Gastroesophageal sphincter (tissue), 4 donors: Measurements from ENCODE around the gene ARHGAP26. TPM values are rescaled to one million over a fixed set of nuclear protein-coding genes. Genes with fewer than 3 reads are reported as not detected.

Experiments used
- ATAC-seq: fragments of 150-250 bp; one replicate; pipeline ENCODE4 v1.9.1; 2016; ENCODE audit warnings: mild to moderate bottlenecking, moderate library complexity
- H3K27ac ChIP-seq, 4 donors: fragments of 200-600 bp; sonication (generic) in 3 of 4; 1 replicate in 3 of 4; 2 replicates in 1 of 4; pipeline ENCODE4 v1.5.1; 2016 to 2019
- H3K27me3 ChIP-seq: fragments of 200-600 bp; sonication (generic); one replicate; pipeline ENCODE4 v1.5.1; 2019
- H3K36me3 ChIP-seq, 2 donors: fragments of 200-600 bp; sonication (generic); one replicate each; pipeline ENCODE4 v1.5.1; 2019; ENCODE audit warnings: control low read depth in 1 of 2
- H3K4me1 ChIP-seq, 3 donors: fragments of 200-600 bp; sonication (generic); 1 replicate in 2 of 3; 2 replicates in 1 of 3; pipeline ENCODE4 v1.5.1; 2016 to 2019; ENCODE audit warnings: control low read depth in 2 of 3
- H3K4me3 ChIP-seq, 2 donors: fragments of 200-600 bp; sonication (generic); one replicate each; pipeline ENCODE4 v1.5.1; 2019; ENCODE audit warnings: mild to moderate bottlenecking in 1 of 2, moderate library complexity in 1 of 2
- H3K9me3 ChIP-seq, 3 donors: fragments of 200-600 bp; sonication (generic); one replicate each; pipeline ENCODE4 v1.5.1; 2017 to 2019; ENCODE audit warnings: control low read depth in 2 of 3
- EP300 ChIP-seq: sonication (generic); formaldehyde crosslinking; IDR thresholded peaks from one replicate; pipeline ENCODE4 v1.6.1; 2017; ENCODE audit warnings: antibody characterized with exemption, mild to moderate bottlenecking
- POLR2A ChIP-seq, 2 donors: fragments of 450-650 bp; IDR thresholded peaks; one replicate each; pipeline ENCODE4 v1.6.1; 2017; ENCODE audit warnings: antibody characterized with exemption in 2 of 2, mild to moderate bottlenecking in 2 of 2, moderate library complexity in 1 of 2
- POLR2AphosphoS5 ChIP-seq: sonication (generic); formaldehyde crosslinking; IDR thresholded peaks from one replicate; pipeline ENCODE4 v1.6.1; 2017; ENCODE audit warnings: antibody characterized with exemption
- WGBS, 2 donors: methylation state at CpG; one replicate each; pipeline ENCODE4 v1.1.5; 2018; ENCODE audit warnings: low coverage in 1 of 2; 5-methylcytosine and 5-hydroxymethylcytosine counted together
- total RNA-seq, 4 donors: library from RNA; depleted of rRNA; stranded (reverse); fragments of >200 nt; gene quantifications; one replicate each; pipeline ENCODE4 v1.1.0, GENCODE V29; 2016
- TF ChIP-seq, protein P1 (sequence below), 4 experiments: fragments of 200-600 bp in 2 of 4; fragments of 450-650 bp in 2 of 4; sonication (generic) in 1 of 4; IDR thresholded peaks; one replicate each; pipeline ENCODE4 v1.5.1; 2017 to 2019; ENCODE audit warnings: antibody characterized with exemption in 4 of 4, mild to moderate bottlenecking in 2 of 4, moderate library complexity in 2 of 4

ARHGAP26 gene
- total RNA-seq, 4 donors from 2014 or later: 15.2 to 41.7 (median 31.7) TPM

DNA sequence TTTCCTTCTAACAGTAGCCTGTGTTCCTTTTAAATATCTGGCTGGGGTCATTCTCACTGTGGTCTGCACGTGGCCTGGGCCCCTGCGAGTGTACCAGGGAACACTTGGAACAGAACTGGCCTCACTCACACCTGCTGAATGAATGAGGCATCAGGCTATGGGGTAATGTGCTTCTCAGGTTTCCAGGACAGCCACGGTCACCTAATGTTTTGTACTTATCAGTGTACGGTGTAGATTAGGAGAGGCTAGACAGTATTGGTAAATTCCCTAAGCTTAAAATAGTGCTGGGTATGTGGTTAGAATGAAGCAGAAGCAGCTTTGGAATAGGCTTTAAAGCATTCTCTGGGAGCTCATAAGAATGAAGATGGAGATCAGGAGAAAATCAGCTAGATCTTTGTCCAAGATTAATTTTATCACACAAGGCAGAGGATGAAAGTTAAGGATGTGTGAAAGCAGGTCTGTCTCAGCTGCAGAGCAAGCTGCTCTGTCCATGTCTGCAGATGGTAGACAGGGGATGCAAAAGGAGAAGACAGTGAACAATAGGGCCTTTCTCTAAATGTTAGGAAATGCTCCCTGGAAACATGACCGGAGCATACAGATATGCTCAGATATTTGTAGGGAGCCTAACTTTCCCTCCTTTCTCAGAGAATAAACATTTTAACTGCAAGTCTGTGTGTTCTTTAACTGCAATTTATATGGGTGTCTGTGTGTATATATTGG is 365.8 kb downstream of the ARHGAP26 start:
- ATAC-seq: no peak
- 72 to 94% methylated on average over 2 to 5 of the region's 5 CpGs for WGBS, 2 donors
- no peak for TF ChIP-seq POLR2AphosphoS5
- TF ChIP-seq, protein P1, sequence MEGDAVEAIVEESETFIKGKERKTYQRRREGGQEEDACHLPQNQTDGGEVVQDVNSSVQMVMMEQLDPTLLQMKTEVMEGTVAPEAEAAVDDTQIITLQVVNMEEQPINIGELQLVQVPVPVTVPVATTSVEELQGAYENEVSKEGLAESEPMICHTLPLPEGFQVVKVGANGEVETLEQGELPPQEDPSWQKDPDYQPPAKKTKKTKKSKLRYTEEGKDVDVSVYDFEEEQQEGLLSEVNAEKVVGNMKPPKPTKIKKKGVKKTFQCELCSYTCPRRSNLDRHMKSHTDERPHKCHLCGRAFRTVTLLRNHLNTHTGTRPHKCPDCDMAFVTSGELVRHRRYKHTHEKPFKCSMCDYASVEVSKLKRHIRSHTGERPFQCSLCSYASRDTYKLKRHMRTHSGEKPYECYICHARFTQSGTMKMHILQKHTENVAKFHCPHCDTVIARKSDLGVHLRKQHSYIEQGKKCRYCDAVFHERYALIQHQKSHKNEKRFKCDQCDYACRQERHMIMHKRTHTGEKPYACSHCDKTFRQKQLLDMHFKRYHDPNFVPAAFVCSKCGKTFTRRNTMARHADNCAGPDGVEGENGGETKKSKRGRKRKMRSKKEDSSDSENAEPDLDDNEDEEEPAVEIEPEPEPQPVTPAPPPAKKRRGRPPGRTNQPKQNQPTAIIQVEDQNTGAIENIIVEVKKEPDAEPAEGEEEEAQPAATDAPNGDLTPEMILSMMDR (IDR thresholded peaks at IDR 0.05): no peak
- no peak for TF ChIP-seq EP300
- no peak for TF ChIP-seq POLR2A (IDR thresholded peaks at IDR 0.05)

DNA sequence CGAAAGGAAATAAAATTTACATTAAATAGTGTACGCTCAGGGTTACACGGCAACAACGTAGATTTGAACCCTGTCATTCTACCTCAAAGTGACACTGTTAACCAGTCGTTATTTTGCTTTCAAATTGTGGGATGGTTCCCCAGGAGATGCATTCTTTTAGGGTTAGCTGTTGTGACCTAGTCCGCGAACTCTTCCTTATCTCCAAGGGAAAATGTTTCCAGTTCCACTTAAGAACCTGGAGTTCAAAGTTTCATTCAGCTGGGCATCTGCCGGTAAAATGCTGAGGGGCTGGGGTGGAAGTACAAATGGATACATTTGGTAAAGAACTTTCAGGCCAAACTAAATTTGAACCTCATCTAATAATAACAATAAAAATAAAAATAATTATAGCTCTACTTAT is 368.7 kb downstream of the ARHGAP26 start:
- peaks cover 7 to 33% (median 14%) of the 10 kb centered on the region in 3 donors for H3K4me1 ChIP-seq
- no peak overlapping the region for H3K27ac ChIP-seq
- no peaks in the 10 kb centered on the region for H3K9me3 ChIP-seq
- TF ChIP-seq EP300 (no peak), POLR2AphosphoS5 (no peak), POLR2A (IDR thresholded peaks at IDR 0.05) (no peak)
- TF ChIP-seq, protein P1 (IDR thresholded peaks at IDR 0.05): no peak
- H3K36me3 ChIP-seq: peaks cover 0 to 19% of the 10 kb centered on the region in 2 donors
- no peak for ATAC-seq
- WGBS, 2 donors: 78 to 80% methylated on average over 8 of the region's 8 CpGs
- H3K4me3 ChIP-seq: no peak overlapping the region
- H3K27me3 ChIP-seq: no peaks in the 10 kb centered on the region

More for the DNA sequence above, 365.8 kb downstream of the ARHGAP26 start:
- no peak overlapping the region for H3K4me3 ChIP-seq
- no peaks in the 10 kb centered on the region for H3K9me3 ChIP-seq
- peaks cover 0 to 20% of the 10 kb centered on the region in 2 donors for H3K36me3 ChIP-seq
- H3K27me3 ChIP-seq: no peaks in the 10 kb centered on the region
- H3K4me1 ChIP-seq: peaks cover 0 to 19% (median 0%) of the 10 kb centered on the region in 3 donors
- H3K27ac ChIP-seq: no peak overlapping the region

DNA sequence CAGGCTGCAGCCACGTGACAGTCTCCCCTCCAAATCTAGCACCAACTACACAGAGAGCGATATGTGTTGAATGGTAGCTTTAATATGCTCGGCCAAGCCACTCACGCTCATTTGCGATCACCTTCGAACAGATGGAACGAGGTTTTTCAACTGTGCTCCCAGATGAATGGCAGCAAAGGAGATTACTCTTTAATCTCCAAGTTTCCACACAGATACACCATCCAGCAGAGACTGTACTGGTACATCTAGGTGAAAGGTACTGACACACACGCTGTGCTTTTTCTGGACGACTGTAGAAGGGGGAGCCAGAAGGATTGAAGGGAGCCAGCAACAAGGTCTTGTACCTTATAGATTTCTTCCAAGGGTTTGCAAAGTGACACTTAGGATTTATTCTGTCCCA is 369.4 kb downstream of the ARHGAP26 start:
- no peak for TF ChIP-seq POLR2AphosphoS5
- no peak for TF ChIP-seq EP300
- no peak for TF ChIP-seq POLR2A (IDR thresholded peaks at IDR 0.05)
- TF ChIP-seq, protein P1 (IDR thresholded peaks at IDR 0.05): no peak
- Histone ChIP-seq H3K4me1 (peaks cover 7 to 34% (median 14%) of the 10 kb centered on the region in 3 donors), H3K9me3 (no peaks in the 10 kb centered on the region), H3K27me3 (no peaks in the 10 kb centered on the region), H3K4me3 (no peak overlapping the region), H3K27ac (no peak overlapping the region), H3K36me3 (peaks cover 0 to 11% of the 10 kb centered on the region in 2 donors)
- 93 to 94% methylated on average over 2 to 6 of the region's 9 CpGs for WGBS, 2 donors
- ATAC-seq: no peak

DNA sequence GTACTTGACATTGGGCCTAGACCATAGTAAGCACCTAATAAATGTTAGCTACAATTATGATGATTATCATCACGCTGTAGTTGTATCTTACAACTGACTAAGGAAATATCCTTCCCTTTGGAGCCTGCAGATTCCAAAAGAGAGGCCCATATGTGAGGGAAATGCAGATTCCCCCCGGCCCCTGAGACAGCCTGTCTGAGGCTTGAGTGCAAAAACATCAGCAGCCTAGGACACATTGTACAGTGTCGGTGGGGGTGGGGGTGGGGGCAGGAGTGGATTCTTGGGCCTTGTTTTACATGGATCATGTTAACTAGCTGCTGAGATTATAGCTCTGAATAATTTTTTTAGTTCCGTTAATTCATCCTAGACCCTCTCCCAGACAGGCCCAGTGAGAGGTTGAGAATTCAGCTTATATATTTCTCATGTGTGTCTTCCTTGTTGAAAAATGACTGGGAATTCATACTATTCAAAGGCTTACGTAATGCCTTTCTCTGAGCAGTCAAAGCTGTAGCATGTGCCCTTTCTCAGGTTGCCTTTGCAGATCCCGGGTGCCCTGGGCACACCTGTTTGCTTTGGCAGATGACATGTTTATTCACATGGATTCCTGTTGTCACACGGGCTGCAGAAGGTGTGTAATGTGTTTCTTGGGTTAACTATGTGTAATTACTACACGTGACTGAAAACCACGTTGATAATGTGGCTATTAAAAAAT is 370.5 kb downstream of the ARHGAP26 start:
- H3K27ac ChIP-seq: no peak overlapping the region
- H3K4me3 ChIP-seq: no peak overlapping the region
- H3K4me1 ChIP-seq: peaks cover 13 to 44% (median 14%) of the 10 kb centered on the region in 3 donors
- H3K9me3 ChIP-seq: no peaks in the 10 kb centered on the region
- H3K27me3 ChIP-seq: no peaks in the 10 kb centered on the region
- H3K36me3 ChIP-seq: peaks cover 0 to 3% of the 10 kb centered on the region in 2 donors
- ATAC-seq: no peak
- 84 to 90% methylated on average over 7 of the region's 9 CpGs for WGBS, 2 donors
- TF ChIP-seq, protein P1 (IDR thresholded peaks at IDR 0.05): no peak
- TF ChIP-seq POLR2AphosphoS5: no peak
- TF ChIP-seq EP300: no peak
- TF ChIP-seq POLR2A (IDR thresholded peaks at IDR 0.05): no peak
